Upper lobe of right lung (tissue), 1 donor: ENCODE measurements around the gene PTK7. TPM values are rescaled to one million over a fixed set of nuclear protein-coding genes. Genes with fewer than 3 reads are reported as not detected.
"Not testable (repeated sequence)": the region's sequence is repeated elsewhere in the genome, so short reads cannot be mapped to it uniquely, and the experiment has no call there.

Experiments
- ATAC-seq: fragments of 200-7000 bp; cut with Tn5 transposase; one replicate; pipeline ENCODE4 v1.9.1; 2020; ENCODE audit warnings: mild to moderate bottlenecking, moderate library complexity
- DNase-seq: peaks from one replicate; pipeline ENCODE4 v3.0.0-alpha.2; 2020
- H3K27ac ChIP-seq: fragments of 200-600 bp; one replicate; pipeline ENCODE4 v1.8.0; 2022
- H3K27me3 ChIP-seq: fragments of 200-600 bp; one replicate; pipeline ENCODE4 v1.8.0; 2022; ENCODE audit warnings: mild to moderate bottlenecking
- H3K36me3 ChIP-seq: fragments of 200-600 bp; one replicate; pipeline ENCODE4 v1.8.0; 2022
- H3K4me1 ChIP-seq: fragments of 200-600 bp; one replicate; pipeline ENCODE4 v1.8.0; 2022
- H3K4me3 ChIP-seq: fragments of 200-600 bp; one replicate; pipeline ENCODE4 v1.8.0; 2022; ENCODE audit warnings: mild to moderate bottlenecking
- H3K9me3 ChIP-seq: fragments of 200-600 bp; one replicate; pipeline ENCODE4 v1.8.0; 2022
- intact Hi-C: fragments of 100-400 bp; cut with DNase I; formaldehyde crosslinking; loops from one replicate; pipeline ENCODE4 v1.11.0; 2022
- total RNA-seq: library from RNA; stranded (reverse); fragmentation: NEBNext Ultra II Directional; extraction: Animal tissue kit (Norgen Biotek cat#: 25700); gene quantifications from one replicate; pipeline ENCODE4 v1.2.1, GENCODE V29; 2021
- TF ChIP-seq, protein P1 (sequence below): fragments of 200-600 bp; IDR thresholded peaks from one replicate; pipeline ENCODE4 v1.8.0; 2022; ENCODE audit warnings: antibody characterized with exemption
- donor health status: DM: no; HTN: yes; CAD: no; lungs with severe emphysema.

The PTK7 gene
- total RNA-seq, 1 donor from 2014 or later, result 97.1 TPM

DNA sequence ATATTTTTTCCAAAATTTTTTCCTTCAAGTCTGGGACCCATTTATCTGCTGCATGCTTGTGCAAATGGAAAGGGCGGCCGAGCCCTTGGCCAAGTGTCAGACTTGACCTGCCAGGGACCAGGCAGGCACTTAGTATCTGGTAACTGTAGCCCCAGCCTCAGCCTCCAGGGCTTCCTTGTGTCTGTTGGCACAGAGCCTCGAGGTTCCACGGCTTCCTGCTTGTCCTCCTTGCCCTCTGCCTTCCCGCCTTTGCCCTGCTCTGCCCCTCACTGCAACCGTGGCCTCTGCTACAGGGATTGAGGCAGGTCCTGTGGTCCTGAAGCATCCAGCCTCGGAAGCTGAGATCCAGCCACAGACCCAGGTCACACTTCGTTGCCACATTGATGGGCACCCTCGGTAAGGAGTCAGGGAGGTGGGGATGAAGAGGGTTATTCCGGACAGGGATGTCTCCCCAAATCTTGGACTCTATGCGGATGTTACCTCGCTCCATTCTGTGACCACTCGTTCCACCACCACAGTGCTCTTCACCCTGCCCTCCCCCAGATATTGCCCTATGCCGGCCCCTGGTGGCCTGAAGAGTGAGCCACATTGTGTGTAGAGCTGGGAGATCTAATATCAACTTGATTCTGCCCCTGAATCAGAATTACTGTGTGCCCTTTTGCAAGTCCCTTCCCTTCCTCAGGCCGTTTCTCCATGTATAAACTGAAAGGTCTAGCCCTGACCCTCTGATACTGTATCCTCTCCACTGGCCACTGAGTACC is 53.5 kb downstream of the PTK7 start:
- H3K4me1 ChIP-seq, result peaks cover 18% of the 10 kb centered on the region
- H3K27ac ChIP-seq, result no peak overlapping the region
- no peaks in the 10 kb centered on the region for H3K9me3 ChIP-seq
- TF ChIP-seq, protein P1, sequence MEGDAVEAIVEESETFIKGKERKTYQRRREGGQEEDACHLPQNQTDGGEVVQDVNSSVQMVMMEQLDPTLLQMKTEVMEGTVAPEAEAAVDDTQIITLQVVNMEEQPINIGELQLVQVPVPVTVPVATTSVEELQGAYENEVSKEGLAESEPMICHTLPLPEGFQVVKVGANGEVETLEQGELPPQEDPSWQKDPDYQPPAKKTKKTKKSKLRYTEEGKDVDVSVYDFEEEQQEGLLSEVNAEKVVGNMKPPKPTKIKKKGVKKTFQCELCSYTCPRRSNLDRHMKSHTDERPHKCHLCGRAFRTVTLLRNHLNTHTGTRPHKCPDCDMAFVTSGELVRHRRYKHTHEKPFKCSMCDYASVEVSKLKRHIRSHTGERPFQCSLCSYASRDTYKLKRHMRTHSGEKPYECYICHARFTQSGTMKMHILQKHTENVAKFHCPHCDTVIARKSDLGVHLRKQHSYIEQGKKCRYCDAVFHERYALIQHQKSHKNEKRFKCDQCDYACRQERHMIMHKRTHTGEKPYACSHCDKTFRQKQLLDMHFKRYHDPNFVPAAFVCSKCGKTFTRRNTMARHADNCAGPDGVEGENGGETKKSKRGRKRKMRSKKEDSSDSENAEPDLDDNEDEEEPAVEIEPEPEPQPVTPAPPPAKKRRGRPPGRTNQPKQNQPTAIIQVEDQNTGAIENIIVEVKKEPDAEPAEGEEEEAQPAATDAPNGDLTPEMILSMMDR, result peak; percentile 47
- H3K4me3 ChIP-seq, result no peak overlapping the region
- H3K36me3 ChIP-seq, result no peaks in the 10 kb centered on the region
- H3K27me3 ChIP-seq, result no peaks in the 10 kb centered on the region
- DNase-seq (no peak), ATAC-seq (peak; percentile 79)
- intact Hi-C loops, result no loop called here

DNA sequence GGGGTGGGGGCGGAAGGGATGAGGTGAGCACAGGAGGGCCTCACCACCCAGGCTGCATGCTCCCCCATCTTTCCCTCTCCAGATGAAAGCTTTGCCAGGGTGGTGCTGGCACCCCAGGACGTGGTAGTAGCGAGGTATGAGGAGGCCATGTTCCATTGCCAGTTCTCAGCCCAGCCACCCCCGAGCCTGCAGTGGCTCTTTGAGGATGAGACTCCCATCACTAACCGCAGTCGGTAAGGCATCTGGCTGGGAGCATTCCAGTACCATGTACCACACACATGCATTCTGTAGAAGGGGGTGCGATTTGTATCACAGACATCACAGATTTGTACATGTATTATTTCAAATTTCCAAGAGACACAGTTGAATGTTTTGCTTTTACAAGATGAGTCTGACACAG is 54.3 kb downstream of the PTK7 start:
- H3K9me3 ChIP-seq, result no peaks in the 10 kb centered on the region
- no peaks in the 10 kb centered on the region for H3K36me3 ChIP-seq
- DNase-seq (no peak), ATAC-seq (no peak)
- no peak overlapping the region for H3K4me3 ChIP-seq
- no peak overlapping the region for H3K27ac ChIP-seq
- intact Hi-C loops, result no loop called here
- peaks cover 18% of the 10 kb centered on the region for H3K4me1 ChIP-seq
- TF ChIP-seq, protein P1, result no peak
- H3K27me3 ChIP-seq, result no peaks in the 10 kb centered on the region

DNA sequence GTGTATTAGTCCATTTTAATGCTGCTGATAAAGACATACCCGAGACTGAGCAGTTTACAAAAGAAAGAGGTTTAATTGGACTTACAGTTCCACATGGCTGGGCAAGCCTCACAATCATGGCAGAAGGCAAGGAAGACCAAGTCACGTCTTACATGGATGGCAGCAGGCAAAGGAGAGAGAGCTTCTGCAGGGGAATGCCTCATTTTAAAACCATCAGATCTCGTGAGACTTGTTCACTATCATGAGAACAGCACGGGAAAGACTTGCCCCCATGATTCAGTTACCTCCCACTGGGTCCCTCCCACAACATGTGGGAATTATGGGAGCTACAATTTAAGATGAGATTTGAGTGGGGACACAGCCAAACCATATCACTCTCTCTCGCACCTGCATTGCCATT is 55.3 kb downstream of the PTK7 start:
- ATAC-seq, DNase-seq, H3K36me3 ChIP-seq, H3K4me3 ChIP-seq, H3K27me3 ChIP-seq, intact Hi-C loops, H3K27ac ChIP-seq, H3K9me3 ChIP-seq: not testable (repeated sequence)
- H3K4me1 ChIP-seq, result peaks cover 18% of the 10 kb centered on the region

DNA sequence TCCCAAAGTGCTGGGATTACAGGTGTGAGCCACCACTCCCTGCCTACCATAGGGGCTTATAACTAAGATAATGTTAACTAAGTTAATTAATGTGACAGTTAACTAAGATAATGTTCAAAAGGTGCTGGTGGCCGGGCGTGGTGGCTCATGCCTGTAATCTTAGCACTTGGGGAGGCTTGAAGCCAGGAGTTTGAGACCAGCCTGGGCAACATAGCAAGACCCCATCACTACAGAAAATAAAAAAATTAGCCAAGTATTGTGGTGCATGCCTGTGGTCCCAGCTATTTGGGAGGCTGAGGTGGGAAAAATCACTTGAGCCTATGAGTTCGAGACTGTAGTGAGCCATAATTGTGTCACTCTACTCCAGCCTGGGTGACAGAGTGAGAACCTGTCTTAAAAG is 62.2 kb downstream of the PTK7 start:
- H3K4me1 ChIP-seq, result peaks cover 1% of the 10 kb centered on the region
- intact Hi-C loops, result no loop called here
- no peak for ATAC-seq
- no peaks in the 10 kb centered on the region for H3K36me3 ChIP-seq
- no peaks in the 10 kb centered on the region for H3K27me3 ChIP-seq
- no peak overlapping the region for H3K27ac ChIP-seq
- no peak overlapping the region for H3K4me3 ChIP-seq
- TF ChIP-seq, protein P1, result no peak
- H3K9me3 ChIP-seq, result no peaks in the 10 kb centered on the region
- no peak for DNase-seq

DNA sequence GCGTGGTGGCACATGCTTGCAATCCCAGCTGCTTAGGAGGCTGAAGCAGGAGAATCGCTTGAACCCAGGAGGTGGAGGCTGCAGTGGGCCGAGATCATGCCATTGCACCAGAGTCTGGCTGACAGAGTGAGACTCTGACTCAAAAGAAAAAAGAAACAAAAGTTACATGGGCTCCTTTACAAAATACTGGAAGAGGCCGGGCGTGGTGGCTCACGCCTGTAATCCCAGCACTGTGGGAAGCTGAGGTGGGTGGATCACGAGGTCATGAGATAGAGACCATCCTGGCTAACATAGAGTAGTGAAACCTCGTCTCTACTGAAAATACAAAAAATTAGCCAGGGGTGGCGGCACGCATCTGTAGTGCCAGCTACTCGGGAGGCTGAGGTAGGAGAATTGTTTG is 63.9 kb downstream of the PTK7 start:
- H3K4me3 ChIP-seq, H3K27me3 ChIP-seq, H3K27ac ChIP-seq, ATAC-seq, H3K36me3 ChIP-seq, H3K9me3 ChIP-seq, DNase-seq, H3K4me1 ChIP-seq: not testable (repeated sequence)
- intact Hi-C loops, result loop anchor here (5.0 to 10.0 kb wide), 2 partner anchors 65 to 238 kb away; partner anchors contain the start of gene PTK7

DNA sequence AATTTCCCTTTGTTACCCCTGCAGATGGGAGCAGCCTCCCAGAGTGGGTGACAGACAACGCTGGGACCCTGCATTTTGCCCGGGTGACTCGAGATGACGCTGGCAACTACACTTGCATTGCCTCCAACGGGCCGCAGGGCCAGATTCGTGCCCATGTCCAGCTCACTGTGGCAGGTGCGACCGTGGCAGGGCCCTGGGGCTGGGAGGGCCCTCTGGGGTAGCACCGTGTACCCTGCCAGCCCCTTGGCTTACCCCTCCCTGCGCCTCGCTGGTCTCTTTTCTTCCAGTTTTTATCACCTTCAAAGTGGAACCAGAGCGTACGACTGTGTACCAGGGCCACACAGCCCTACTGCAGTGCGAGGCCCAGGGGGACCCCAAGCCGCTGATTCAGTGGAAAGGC is 65.5 kb downstream of the PTK7 start:
- intact Hi-C loops, result loop anchor here (5.0 to 10.0 kb wide), 2 partner anchors 67 to 239 kb away; partner anchors contain the start of gene PTK7
- Histone ChIP-seq H3K27me3 (no peaks in the 10 kb centered on the region), H3K36me3 (no peaks in the 10 kb centered on the region), H3K27ac (no peak overlapping the region), H3K9me3 (no peaks in the 10 kb centered on the region), H3K4me3 (no peak overlapping the region), H3K4me1 (peaks cover 10% of the 10 kb centered on the region)
- no peak for ATAC-seq
- no peak for DNase-seq
- TF ChIP-seq, protein P1, result no peak
